DND-41 (cell line): ENCODE measurements around the gene MED12L.

Experiments
- ATAC-seq: fragments of 200-7000 bp; cut with Tn5 transposase; 3 replicates; pipeline ENCODE4 v1.9.1; 2021; ENCODE audit warnings: low read depth; ENCODE audit not compliant: insufficient read depth
- DNase-seq: peaks from one replicate; pipeline ENCODE4 v3.0.0-alpha.2; 2020
- H2AFZ ChIP-seq: 2 replicates; pipeline ENCODE4 v1.6.0; 2012; ENCODE audit warnings: low read depth, low read length
- H3K27ac ChIP-seq: 2 replicates; pipeline ENCODE4 v1.5.1; 2012; ENCODE audit warnings: low read length, inconsistent platforms
- H3K27me3 ChIP-seq: fragments of 200-600 bp; sonication (generic); 2 replicates; pipeline ENCODE4 v1.6.0; 2012; ENCODE audit warnings: low read length, mild to moderate bottlenecking, inconsistent platforms; ENCODE audit not compliant: insufficient read depth, poor library complexity
- H3K36me3 ChIP-seq: 2 replicates; pipeline ENCODE4 v1.5.1; 2012; ENCODE audit warnings: low read length, inconsistent platforms; ENCODE audit not compliant: insufficient read depth
- H3K4me1 ChIP-seq: 2 replicates; pipeline ENCODE4 v1.5.1; 2012; ENCODE audit warnings: mild to moderate bottlenecking, low read length; ENCODE audit not compliant: insufficient read depth
- H3K4me2 ChIP-seq: 2 replicates; pipeline ENCODE4 v1.6.0; 2012; ENCODE audit warnings: mild to moderate bottlenecking, moderate library complexity, low read length, inconsistent platforms; ENCODE audit not compliant: insufficient read depth
- H3K4me3 ChIP-seq, 2 experiments: fragments of 200-600 bp in 1 of 2; shearing (Covaris generic) in 1 of 2; 2 replicates each; pipeline ENCODE4 v1.5.1; 2012 to 2016; ENCODE audit warnings: inconsistent platforms in 2 of 2, low read length in 2 of 2, mild to moderate bottlenecking in 2 of 2, low read depth in 1 of 2, moderate library complexity in 1 of 2
- H3K79me2 ChIP-seq: 2 replicates; pipeline ENCODE4 v1.6.0; 2012; ENCODE audit warnings: low read length, inconsistent platforms; ENCODE audit not compliant: insufficient read depth
- H3K9ac ChIP-seq: 2 replicates; pipeline ENCODE4 v1.6.0; 2012; ENCODE audit warnings: low read depth, mild to moderate bottlenecking, inconsistent platforms, low read length, moderate library complexity
- H3K9me3 ChIP-seq: 2 replicates; pipeline ENCODE4 v1.5.1; 2012; ENCODE audit warnings: low read length, moderate library complexity, mild to moderate bottlenecking, inconsistent platforms; ENCODE audit not compliant: insufficient read depth, severe bottlenecking
- H4K20me1 ChIP-seq: 2 replicates; pipeline ENCODE4 v1.6.0; 2012; ENCODE audit warnings: low read length; ENCODE audit not compliant: insufficient read depth
- CTCF ChIP-seq: IDR thresholded peaks from 2 replicates; pipeline ENCODE4 v1.5.1; 2012; ENCODE audit warnings: borderline replicate concordance, low read length, moderate library complexity, mild to moderate bottlenecking; ENCODE audit not compliant: poor library complexity, severe bottlenecking; ENCODE audit errors: extremely low read depth
- EZH2 ChIP-seq: IDR thresholded peaks from 3 replicates; pipeline ENCODE4 v1.6.1; 2012; ENCODE audit warnings: borderline replicate concordance, low read depth, mild to moderate bottlenecking, moderate library complexity, low read length, inconsistent platforms; ENCODE audit not compliant: severe bottlenecking

The MED12L gene

DNA sequence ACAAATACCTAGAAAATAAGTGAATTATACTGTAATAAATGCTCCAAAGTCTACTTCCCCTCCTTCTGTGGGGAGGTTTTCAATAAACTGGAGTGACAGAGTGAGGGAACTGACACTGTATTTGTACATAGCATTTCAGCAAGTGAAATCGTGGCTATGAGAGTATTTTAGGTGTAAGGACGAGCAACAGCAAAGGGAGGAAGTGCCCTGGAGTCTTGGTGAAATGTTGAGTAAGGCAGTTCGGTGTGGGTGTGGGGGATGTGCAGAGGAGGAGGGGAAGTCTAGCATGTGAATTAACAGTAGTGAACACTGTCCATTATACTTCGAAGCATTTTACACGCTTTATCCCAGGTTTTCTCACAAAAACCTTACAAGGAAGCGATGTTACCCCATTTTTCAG, 262.0 kb downstream of the MED12L start:
- no peaks in the 10 kb centered on the region for H3K4me1 ChIP-seq
- no peaks in the 10 kb centered on the region for H3K36me3 ChIP-seq
- DNase-seq (peak; percentile 5), ATAC-seq (0 out of 3 replicates have a peak, but pooled peaks have one; percentile 37)
- no peak overlapping the region for H3K27ac ChIP-seq
- H3K9me3 ChIP-seq = no peaks in the 10 kb centered on the region
- no peak for TF ChIP-seq CTCF
- no peak for TF ChIP-seq EZH2
- no peak overlapping the region for H3K9ac ChIP-seq
- H2AFZ ChIP-seq = no peak overlapping the region
- H3K27me3 ChIP-seq = no peaks in the 10 kb centered on the region
- no peaks in the 10 kb centered on the region for H4K20me1 ChIP-seq
- no peak overlapping the region for H3K4me2 ChIP-seq
- no peaks in the 10 kb centered on the region for H3K79me2 ChIP-seq
- H3K4me3 ChIP-seq = no peak overlapping the region

DNA sequence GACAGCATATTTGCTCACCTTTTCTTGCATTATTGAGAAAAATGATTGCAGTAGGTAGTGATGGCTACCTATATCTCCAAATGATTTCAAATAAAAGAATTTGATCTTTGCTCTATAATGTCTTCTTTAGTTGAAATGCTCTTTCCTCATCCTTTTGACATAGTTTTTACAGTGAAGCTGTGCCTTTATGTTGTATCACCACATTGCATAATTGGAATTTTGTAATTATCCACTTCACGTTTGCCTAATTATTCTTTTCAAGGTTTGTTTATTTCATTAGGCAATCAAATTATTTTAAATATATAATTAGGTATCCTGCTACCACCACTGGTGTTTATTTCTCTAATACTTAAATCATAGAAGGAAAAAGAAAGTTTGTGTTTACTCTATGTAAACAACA, 265.2 kb downstream of the MED12L start:
- H3K36me3 ChIP-seq = no peaks in the 10 kb centered on the region
- H3K27ac ChIP-seq = no peak overlapping the region
- H3K9ac ChIP-seq = no peak overlapping the region
- no peak overlapping the region for H3K4me2 ChIP-seq
- no peaks in the 10 kb centered on the region for H4K20me1 ChIP-seq
- no peak overlapping the region for H3K4me3 ChIP-seq
- DNase-seq = no peak
- H3K79me2 ChIP-seq = no peaks in the 10 kb centered on the region
- no peak overlapping the region for H2AFZ ChIP-seq
- H3K4me1 ChIP-seq = no peaks in the 10 kb centered on the region
- H3K9me3 ChIP-seq = no peaks in the 10 kb centered on the region
- H3K27me3 ChIP-seq = no peaks in the 10 kb centered on the region
- no peak for ATAC-seq
- TF ChIP-seq EZH2 (no peak), CTCF (no peak)

DNA sequence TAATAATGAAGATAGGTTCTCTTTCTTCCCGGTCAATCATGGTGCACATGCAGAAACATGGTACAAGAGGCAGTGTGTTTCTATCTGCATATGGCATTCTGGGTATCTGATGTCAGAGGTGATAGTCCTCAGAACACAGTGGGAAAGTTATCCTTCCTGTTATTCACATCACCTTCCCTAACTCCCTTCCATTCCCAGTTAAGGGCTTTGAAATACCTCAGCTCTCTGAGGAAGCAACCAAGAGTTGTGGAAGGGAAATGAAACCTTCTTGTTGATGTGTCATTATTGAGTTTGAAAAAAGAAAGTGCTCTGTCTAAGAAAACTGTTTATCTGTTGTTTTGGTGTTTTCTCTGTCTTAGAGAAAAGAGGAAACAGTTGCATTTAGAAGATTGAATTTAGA, 265.8 kb downstream of the MED12L start:
- no peaks in the 10 kb centered on the region for H3K36me3 ChIP-seq
- no peaks in the 10 kb centered on the region for H3K4me1 ChIP-seq
- TF ChIP-seq CTCF = no peak
- TF ChIP-seq EZH2 = no peak
- no peaks in the 10 kb centered on the region for H3K27me3 ChIP-seq
- no peak overlapping the region for H2AFZ ChIP-seq
- no peak overlapping the region for H3K9ac ChIP-seq
- DNase-seq (no peak), ATAC-seq (no peak)
- H3K4me3 ChIP-seq = no peak overlapping the region
- no peaks in the 10 kb centered on the region for H4K20me1 ChIP-seq
- no peak overlapping the region for H3K4me2 ChIP-seq
- no peak overlapping the region for H3K27ac ChIP-seq
- no peaks in the 10 kb centered on the region for H3K79me2 ChIP-seq
- no peaks in the 10 kb centered on the region for H3K9me3 ChIP-seq

DNA sequence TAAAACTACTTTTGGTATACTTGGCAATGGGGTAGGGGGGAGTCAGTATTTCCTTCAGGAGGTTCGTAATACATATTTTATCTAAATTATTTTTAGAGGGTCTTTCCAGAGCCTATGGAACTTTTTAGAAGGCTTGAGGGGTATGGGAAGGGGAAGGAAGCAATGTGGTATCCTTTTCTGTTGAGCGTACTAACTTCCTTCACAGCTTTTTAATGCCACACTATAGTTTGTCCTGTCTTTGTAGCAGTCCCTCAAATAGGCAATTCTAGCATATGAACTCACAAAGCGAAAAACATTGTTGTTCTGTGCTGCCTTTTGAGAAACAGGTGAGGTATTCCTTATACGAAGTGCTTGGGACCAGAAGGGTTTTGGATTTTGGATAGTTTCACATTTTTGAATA, 266.2 kb downstream of the MED12L start:
- Histone ChIP-seq H3K4me3 (no peak overlapping the region), H3K79me2 (no peaks in the 10 kb centered on the region), H3K9me3 (no peaks in the 10 kb centered on the region), H3K27me3 (no peaks in the 10 kb centered on the region), H3K4me1 (peaks cover 3% of the 10 kb centered on the region), H3K27ac (no peak overlapping the region), H3K9ac (no peak overlapping the region), H3K36me3 (no peaks in the 10 kb centered on the region), H3K4me2 (no peak overlapping the region), H4K20me1 (no peaks in the 10 kb centered on the region), H2AFZ (no peak overlapping the region)
- DNase-seq (no peak), ATAC-seq (no peak)
- TF ChIP-seq CTCF = no peak
- TF ChIP-seq EZH2 = no peak
